Aorta (tissue), 5 donors: Measurements from ENCODE around the gene PSME1. TPM values are rescaled to one million over a fixed set of nuclear protein-coding genes. Genes with fewer than 3 reads are reported as not detected.

ENCODE experiments used
- ATAC-seq: fragments of 200-7000 bp; cut with Tn5 transposase; one replicate; pipeline ENCODE4 v1.9.1; 2022; ENCODE audit warnings: moderate library complexity; ENCODE audit not compliant: low FRiP score
- DNase-seq, 2 donors: peaks; one replicate each; pipeline ENCODE4 v3.0.0-alpha.2; 2020
- H3K27ac ChIP-seq, 2 donors: one replicate each; pipeline ENCODE4 v1.5.1; 2013; ENCODE audit warnings: low read length in 2 of 2, mild to moderate bottlenecking in 2 of 2, moderate library complexity in 2 of 2, control low read depth in 1 of 2, inconsistent platforms in 1 of 2, low read depth in 1 of 2
- H3K27me3 ChIP-seq, 2 donors: one replicate each; pipeline ENCODE4 v1.6.1; 2013; ENCODE audit warnings: control low read depth in 1 of 2, low read length in 1 of 2, mild to moderate bottlenecking in 1 of 2, moderate library complexity in 1 of 2; ENCODE audit not compliant: insufficient read depth in 2 of 2, control insufficient read depth in 1 of 2
- H3K36me3 ChIP-seq, 2 donors: one replicate each; pipeline ENCODE4 v1.6.1; 2013; ENCODE audit warnings: control low read depth in 1 of 2, low read length in 1 of 2, mild to moderate bottlenecking in 1 of 2; ENCODE audit not compliant: insufficient read depth in 2 of 2, control insufficient read depth in 1 of 2
- H3K4me1 ChIP-seq, 2 donors: one replicate each; pipeline ENCODE4 v1.6.1; 2013; ENCODE audit warnings: low read length in 2 of 2, control low read depth in 1 of 2, mild to moderate bottlenecking in 1 of 2, moderate library complexity in 1 of 2; ENCODE audit not compliant: insufficient read depth in 2 of 2, control insufficient read depth in 1 of 2
- H3K4me3 ChIP-seq, 2 donors: one replicate each; pipeline ENCODE4 v1.5.1; 2013; ENCODE audit warnings: low read length in 2 of 2, control low read depth in 1 of 2, mild to moderate bottlenecking in 1 of 2
- H3K9me3 ChIP-seq: one replicate; pipeline ENCODE4 v1.6.1; 2013; ENCODE audit warnings: mild to moderate bottlenecking, low read length; ENCODE audit not compliant: control insufficient read depth
- WGBS, 2 donors: extraction: QIAGEN DNeasy Blood & Tissue Kit; methylation state at CpG; one replicate each; pipeline ENCODE4 v1.1.7; 2013; 5-methylcytosine and 5-hydroxymethylcytosine counted together
- intact Hi-C, 2 donors: fragments of 100-400 bp; cut with DNase I; formaldehyde crosslinking; loops; one replicate each; pipeline versions ENCODE4 v1.14.2 to v1.15.0; 2022
- long read RNA-seq, 2 donors: library from polyadenylated mRNA; unstranded; transcript quantifications; one replicate each; pipeline ENCODE4 v2.0.0, GENCODE V29; 2020 to 2021
- polyA plus RNA-seq, 2 donors: library from polyadenylated mRNA; stranded (reverse); fragments of 200-250 nt; gene quantifications; one replicate each; pipeline ENCODE4 v1.2.3, GENCODE V29; 2013
- total RNA-seq, 2 donors: library from RNA; stranded (reverse); fragmentation: NEBNext Ultra II Directional; extraction: Animal tissue kit (Norgen Biotek cat#: 25700); gene quantifications; one replicate each; pipeline ENCODE4 v1.2.1, GENCODE V29; 2021
- donor health status: healthy with polysubstance abuse.
- donor health status: Bipolar disorder and iron deficiency.
- donor health status: DM: no; HTN: no; CAD: no.
- donor health status: DM: no; HTN: no; CAD: no.
- donor health status: DM: yes; HTN: yes; CAD: no.

The PSME1 gene
- total RNA-seq (100 to 1,000 TPM; 112 to 125 TPM), polyA plus RNA-seq (100 to 1,000 TPM; 206 to 210 TPM)
- long read RNA-seq, donor 1, transcript PSME1-201 (11 exons, 1,006 nt), result major isoform, 153 of 188 reads
- long read RNA-seq, donor 1, partial matches to known transcripts, result 13 of 188 reads
- long read RNA-seq, donor 1, other reads (novel, unspliced or antisense), result 14 of 188 reads
- long read RNA-seq, donor 2, transcript PSME1-201 (11 exons, 1,006 nt), result major isoform, 53 of 89 reads
- long read RNA-seq, donor 2, partial matches to known transcripts, result 29 of 89 reads
- long read RNA-seq, donor 2, other reads (novel, unspliced or antisense), result 5 of 89 reads

DNA sequence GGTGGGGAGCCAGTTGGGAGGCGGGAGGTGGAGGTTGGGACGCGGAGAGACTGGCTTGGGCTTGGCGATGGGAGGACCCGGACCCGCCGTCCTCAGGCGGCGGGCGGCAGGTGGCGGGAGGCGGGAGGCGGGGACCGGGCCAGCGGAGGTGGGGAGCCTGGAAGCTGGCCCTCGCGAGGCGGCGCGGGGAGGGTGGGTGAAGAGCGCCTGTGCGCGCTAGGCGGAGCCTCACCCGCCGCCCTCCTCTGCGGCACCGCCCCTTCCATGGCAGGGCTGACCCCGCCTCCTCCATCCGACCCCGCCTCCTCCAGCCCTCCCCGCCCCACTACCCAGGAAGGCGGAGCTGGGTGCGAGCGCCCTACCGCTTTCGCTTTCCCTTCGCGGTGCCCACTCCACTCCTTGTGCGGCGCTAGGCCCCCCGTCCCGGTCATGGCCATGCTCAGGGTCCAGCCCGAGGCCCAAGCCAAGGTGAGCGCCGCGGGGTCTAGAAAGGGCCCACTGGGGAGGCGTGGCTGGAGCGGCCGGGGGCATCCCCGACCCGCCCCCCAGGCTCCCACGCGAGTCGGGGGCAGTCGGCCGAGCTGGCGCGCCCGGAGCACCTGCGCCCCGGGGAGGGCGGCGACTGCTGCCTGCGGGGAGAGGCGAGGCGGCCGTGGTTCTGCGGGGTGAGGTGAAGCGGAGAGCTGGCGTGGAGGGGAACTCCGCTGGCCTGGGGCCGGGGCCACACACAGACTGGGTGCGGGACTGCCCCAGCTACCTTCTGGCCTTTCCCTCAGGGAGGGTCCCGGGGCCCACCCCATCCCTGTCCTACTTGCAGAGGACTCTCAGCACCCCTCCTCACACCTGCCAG lies at the start of gene PSME1:
Gene PSME1 (plus strand): TSS at position 361 of the 850 bp plus-strand sequence. CDS start 69 bp downstream, at position 430.
- DNase-seq, result peak; percentile 96 to 98
- ATAC-seq, result peak; percentile 99
- H3K27me3 ChIP-seq, result no peaks in the 10 kb centered on the region
- H3K36me3 ChIP-seq, result no peaks in the 10 kb centered on the region
- H3K27ac ChIP-seq, result peak within 1 kb of the TSS in 1 of 2 donors; percentile 26
- H3K4me3 ChIP-seq, result peak within 1 kb of the TSS; percentile 71 to 92
- H3K4me1 ChIP-seq, result no peaks in the 10 kb centered on the region
- WGBS, 2 donors, result 0 to 1% methylated on average over 39 to 75 of the region's 75 CpGs
- no peaks in the 10 kb centered on the region for H3K9me3 ChIP-seq
- intact Hi-C loops, result no loop called here

DNA sequence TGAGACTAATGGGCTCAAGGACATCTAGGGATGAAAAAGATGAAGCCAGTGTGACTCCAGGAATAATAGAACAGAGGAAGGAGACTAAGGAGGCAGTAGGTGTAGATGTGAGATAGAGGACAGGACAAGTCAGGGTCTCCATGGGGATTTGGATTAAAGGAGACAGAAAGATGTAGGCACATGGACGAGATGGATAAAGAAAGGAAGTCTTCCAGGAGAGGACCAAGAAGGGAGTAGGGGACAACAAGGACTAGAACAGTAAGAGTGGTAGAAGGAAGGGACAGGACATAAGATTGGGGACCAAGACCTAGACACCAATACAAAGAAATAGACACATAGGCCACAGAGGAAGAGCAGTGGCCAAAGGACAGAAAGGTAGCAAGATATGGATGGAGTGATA lies 49.0 kb upstream of the PSME1 start:
- DNase-seq, result no peak
- Histone ChIP-seq H3K36me3 (no peaks in the 10 kb centered on the region), H3K4me1 (no peaks in the 10 kb centered on the region), H3K4me3 (no peak overlapping the region), H3K27ac (no peak overlapping the region), H3K27me3 (no peaks in the 10 kb centered on the region), H3K9me3 (no peaks in the 10 kb centered on the region)
- 92 to 94% methylated on average over 1 of the region's 1 CpG for WGBS, 2 donors
- intact Hi-C loops, result no loop called here
- ATAC-seq, result no peak

DNA sequence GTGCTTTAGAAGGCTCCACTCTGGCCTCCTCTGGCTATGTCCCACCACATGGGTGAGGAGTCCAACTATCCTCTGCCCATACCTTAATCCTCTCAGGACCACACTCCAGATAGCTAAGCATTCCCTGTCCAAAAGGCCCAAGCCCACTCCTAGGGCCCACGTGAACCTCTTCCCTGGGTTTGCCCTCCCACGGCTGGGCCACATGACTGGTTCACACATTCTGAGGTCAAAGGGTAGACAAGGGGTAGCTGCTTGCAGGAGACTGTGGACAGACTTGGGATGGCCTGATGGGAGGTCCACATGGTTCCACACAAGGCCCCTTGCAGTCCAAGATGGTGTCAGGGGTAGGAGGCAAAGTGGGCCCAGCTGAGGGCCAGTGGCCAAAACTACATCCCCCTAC lies 47.9 kb upstream of the PSME1 start:
- intact Hi-C loops, result no loop called here
- no peaks in the 10 kb centered on the region for H3K27me3 ChIP-seq
- ATAC-seq, result no peak
- H3K4me1 ChIP-seq, result no peaks in the 10 kb centered on the region
- no peak overlapping the region for H3K4me3 ChIP-seq
- DNase-seq, result peak in 1 of 2 donors; percentile 24
- H3K36me3 ChIP-seq, result no peaks in the 10 kb centered on the region
- WGBS, 2 donors, result 85 to 93% methylated on average over 2 of the region's 2 CpGs
- H3K27ac ChIP-seq, result no peak overlapping the region
- no peaks in the 10 kb centered on the region for H3K9me3 ChIP-seq

- no peak overlapping the region for H3K4me3 ChIP-seq
- ATAC-seq, result no peak
- H3K9me3 ChIP-seq, result no peaks in the 10 kb centered on the region
- no peaks in the 10 kb centered on the region for H3K27me3 ChIP-seq
- 83 to 91% methylated on average over 5 to 6 of the region's 6 CpGs for WGBS, 2 donors
- H3K4me1 ChIP-seq, result no peaks in the 10 kb centered on the region
- no peak overlapping the region for H3K27ac ChIP-seq
- no peaks in the 10 kb centered on the region for H3K36me3 ChIP-seq
- intact Hi-C loops, result loop anchor here (1.0 to 5.0 kb wide), 3 partner anchors 31 to 78 kb away; no protein-coding TSS in a partner anchor
- DNase-seq, result no peak
Observed at GRCh38 chr14:24089890-24090289, 46.1 kb upstream of the PSME1 start.

DNA sequence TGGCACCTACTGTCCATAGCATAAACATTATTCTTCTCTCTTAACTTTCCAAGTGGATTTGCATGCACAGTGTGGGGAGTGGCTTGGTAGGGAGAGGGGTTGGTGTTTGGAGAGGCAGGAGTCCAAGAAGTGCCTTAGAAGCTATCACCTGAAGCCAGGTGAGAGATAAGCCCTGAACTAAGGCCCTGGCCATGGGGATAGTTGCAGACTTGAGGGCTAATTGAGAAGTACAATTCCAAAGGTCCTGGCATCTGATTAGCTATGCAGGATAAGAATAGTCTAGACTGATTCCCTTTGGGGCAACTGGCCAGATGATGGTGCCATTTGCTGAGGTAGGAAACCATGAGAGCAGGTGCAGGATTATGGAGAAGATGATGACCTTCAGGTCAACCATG lies 43.9 kb upstream of the PSME1 start:
- intact Hi-C loops, result loop anchor here (5.0 kb wide), 1 partner anchor 80 kb away; no protein-coding TSS in a partner anchor
- Histone ChIP-seq H3K36me3 (no peaks in the 10 kb centered on the region), H3K27me3 (no peaks in the 10 kb centered on the region), H3K9me3 (no peaks in the 10 kb centered on the region), H3K4me3 (no peak overlapping the region), H3K4me1 (no peaks in the 10 kb centered on the region), H3K27ac (no peak overlapping the region)
- DNase-seq (peak in 1 of 2 donors; percentile 25), ATAC-seq (no peak)

DNA sequence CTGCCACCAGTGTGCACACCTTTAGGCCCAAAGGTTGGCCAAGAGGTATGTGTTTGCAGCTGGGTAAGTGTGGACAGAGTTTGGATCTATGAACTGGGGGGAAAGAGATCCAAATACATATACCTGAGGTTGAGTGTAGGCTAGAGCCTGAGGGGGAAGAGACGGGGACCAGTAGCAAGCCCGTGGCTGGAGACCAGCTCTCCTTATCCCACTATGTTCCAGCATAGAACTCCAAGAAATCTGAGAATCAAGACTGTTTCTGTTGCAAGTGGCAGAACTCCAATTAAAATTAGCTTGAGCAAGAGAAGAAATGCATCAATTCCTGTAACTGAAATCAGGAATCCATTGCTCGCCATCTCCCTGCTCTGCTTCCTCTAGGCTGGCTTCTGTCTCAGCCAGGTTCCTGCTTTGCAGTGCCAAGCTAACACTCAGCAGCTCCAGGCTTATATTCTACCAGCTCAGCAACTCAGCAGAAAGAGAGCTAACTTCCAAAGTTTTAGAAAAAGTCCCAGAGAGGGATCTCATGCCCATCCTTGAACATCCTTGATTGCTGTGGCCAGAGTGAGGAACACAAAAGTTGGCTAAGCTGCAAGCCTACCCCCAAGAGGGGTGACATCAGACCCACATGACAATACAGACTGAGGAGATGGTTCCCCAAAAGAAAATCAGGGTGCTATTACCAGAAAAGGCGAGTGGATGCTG lies 43.3 kb upstream of the PSME1 start:
- DNase-seq, result peak in 1 of 2 donors; percentile 61
- ATAC-seq, result no peak
- Histone ChIP-seq H3K36me3 (no peaks in the 10 kb centered on the region), H3K27ac (peak overlapping the region in 1 of 2 donors; percentile 8), H3K9me3 (no peaks in the 10 kb centered on the region), H3K27me3 (no peaks in the 10 kb centered on the region), H3K4me3 (no peak overlapping the region), H3K4me1 (no peaks in the 10 kb centered on the region)
- intact Hi-C loops, result loop anchor here (5.0 kb wide), 1 partner anchor 80 kb away; no protein-coding TSS in a partner anchor
- 52 to 56% methylated on average over 4 of the region's 4 CpGs for WGBS, 2 donors

DNA sequence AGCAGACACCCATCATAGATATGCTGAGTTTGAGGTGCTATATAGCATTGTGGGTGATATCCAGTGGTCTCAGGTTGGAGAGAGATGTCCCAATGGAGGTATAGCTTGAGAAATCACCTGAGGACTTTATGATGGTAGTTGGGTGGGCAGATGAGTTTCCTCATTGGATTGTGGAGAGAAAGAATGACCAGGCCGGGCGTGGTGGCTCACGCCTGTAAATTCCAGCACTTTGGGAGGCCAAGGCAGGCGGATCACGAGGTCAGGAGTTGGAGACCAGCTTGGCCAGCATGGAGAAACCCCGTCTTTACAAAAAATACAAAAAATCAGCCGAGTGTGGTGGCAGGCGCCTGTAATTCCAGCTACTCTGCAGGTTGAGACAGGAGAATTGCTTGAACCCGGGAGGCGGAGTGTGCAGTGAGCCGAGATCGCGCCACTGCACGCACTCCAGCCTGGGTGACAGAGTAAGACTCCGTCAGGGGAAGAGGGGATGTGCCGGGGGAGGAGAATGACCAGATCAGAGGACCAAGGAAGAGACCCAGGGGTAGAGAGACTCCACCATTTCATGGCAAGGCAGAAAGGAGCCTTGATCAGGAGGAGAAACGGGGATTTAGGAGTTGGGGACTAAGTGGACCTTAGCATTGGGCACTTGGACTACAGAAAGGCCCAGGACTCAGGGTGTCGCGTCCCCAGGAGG lies 42.6 kb upstream of the PSME1 start:
- ATAC-seq (no peak), DNase-seq (peak in 1 of 2 donors; percentile 61)
- 79 to 82% methylated on average over 19 of the region's 19 CpGs for WGBS, 2 donors
- intact Hi-C loops, result loop anchor here (5.0 kb wide), 1 partner anchor 81 kb away; no protein-coding TSS in a partner anchor
- Histone ChIP-seq H3K4me1 (no peaks in the 10 kb centered on the region), H3K27ac (peak overlapping the region in 1 of 2 donors; percentile 46), H3K4me3 (no peak overlapping the region), H3K9me3 (no peaks in the 10 kb centered on the region), H3K27me3 (no peaks in the 10 kb centered on the region), H3K36me3 (no peaks in the 10 kb centered on the region)
